Mesothelial cell of epicardium (in vitro differentiated cells): ENCODE results near the gene WDR72. TPM values are rescaled to one million over a fixed set of nuclear protein-coding genes. Genes with fewer than 3 reads are reported as not detected.

Source experiments
- DNase-seq, 2 experiments: peaks; one replicate each; pipeline ENCODE4 v3.0.0; 2021; ENCODE audit warnings: low spot score in 2 of 2; ENCODE audit not compliant: unreplicated experiment in 2 of 2
- H3K27ac Mint-ChIP-seq: 2 replicates; pipeline ENCODE4 v1.8.0; 2021; ENCODE audit warnings: mixed read lengths
- H3K27me3 Mint-ChIP-seq: 2 replicates; pipeline ENCODE4 v1.8.0; 2021; ENCODE audit warnings: low read depth, mixed read lengths
- H3K36me3 Mint-ChIP-seq: 2 replicates; pipeline ENCODE4 v1.8.0; 2021; ENCODE audit warnings: mixed read lengths
- H3K4me1 Mint-ChIP-seq: 2 replicates; pipeline ENCODE4 v1.8.0; 2021; ENCODE audit warnings: mixed read lengths
- H3K4me3 Mint-ChIP-seq: 2 replicates; pipeline ENCODE4 v1.8.0; 2021; ENCODE audit warnings: mild to moderate bottlenecking, moderate library complexity, mixed read lengths
- H3K9me3 Mint-ChIP-seq: 2 replicates; pipeline ENCODE4 v1.8.0; 2021; ENCODE audit warnings: mixed read lengths
- total RNA-seq: library from RNA; stranded (reverse); gene quantifications from 3 replicates; pipeline ENCODE4 v1.2.1, GENCODE V29; 2021
- TF ChIP-seq, protein P1 (sequence below): fragments of 200-600 bp; sonication (generic); IDR thresholded peaks from one replicate; pipeline ENCODE4 v1.5.0; 2021; ENCODE audit warnings: antibody characterized with exemption; ENCODE audit not compliant: unreplicated experiment

The WDR72 gene
- 0.25 to 0.45 TPM (median 0.31 TPM) in 3 replicates for total RNA-seq

DNA sequence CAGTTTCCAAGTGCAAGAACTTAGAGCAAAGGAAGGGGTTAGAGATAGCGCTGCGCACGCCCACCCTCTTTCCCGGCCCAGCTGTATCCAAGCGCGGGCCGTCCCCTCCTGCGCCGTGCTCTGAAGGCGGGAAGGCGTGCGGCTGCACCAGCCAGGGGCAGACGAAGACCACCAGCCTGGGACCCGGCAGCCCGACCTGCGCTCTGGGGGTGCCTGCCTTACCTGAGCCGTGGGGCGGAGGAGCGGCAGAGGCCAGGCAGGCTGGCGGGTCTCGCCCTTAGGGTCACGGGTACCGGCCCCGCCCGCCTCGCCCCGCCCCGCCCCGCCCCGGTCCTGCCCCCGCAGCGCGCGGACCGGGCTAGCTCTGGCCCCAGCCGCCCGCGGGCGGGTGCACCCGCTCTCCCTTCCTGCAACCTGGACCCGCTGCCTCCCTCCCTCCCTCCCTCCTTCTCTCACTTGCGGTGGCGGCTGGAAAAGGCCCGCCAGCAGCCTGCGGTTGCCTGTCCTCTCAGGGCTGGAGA, at the start of gene WDR72:
Gene WDR72, minus strand, starts transcription at position 253 of the 521 bp plus-strand sequence. CDS start 26,514 bp downstream, outside the sequence.
- Mint-ChIP-seq H3K27ac (no peak within 1 kb of the TSS), H3K4me3 (peak within 1 kb of the TSS; percentile 59), H3K9me3 (no peaks in the 10 kb centered on the region), H3K36me3 (no peaks in the 10 kb centered on the region), H3K27me3 (peaks cover 64% of the 10 kb centered on the region), H3K4me1 (peaks cover 8% of the 10 kb centered on the region)
- TF ChIP-seq, protein P1, sequence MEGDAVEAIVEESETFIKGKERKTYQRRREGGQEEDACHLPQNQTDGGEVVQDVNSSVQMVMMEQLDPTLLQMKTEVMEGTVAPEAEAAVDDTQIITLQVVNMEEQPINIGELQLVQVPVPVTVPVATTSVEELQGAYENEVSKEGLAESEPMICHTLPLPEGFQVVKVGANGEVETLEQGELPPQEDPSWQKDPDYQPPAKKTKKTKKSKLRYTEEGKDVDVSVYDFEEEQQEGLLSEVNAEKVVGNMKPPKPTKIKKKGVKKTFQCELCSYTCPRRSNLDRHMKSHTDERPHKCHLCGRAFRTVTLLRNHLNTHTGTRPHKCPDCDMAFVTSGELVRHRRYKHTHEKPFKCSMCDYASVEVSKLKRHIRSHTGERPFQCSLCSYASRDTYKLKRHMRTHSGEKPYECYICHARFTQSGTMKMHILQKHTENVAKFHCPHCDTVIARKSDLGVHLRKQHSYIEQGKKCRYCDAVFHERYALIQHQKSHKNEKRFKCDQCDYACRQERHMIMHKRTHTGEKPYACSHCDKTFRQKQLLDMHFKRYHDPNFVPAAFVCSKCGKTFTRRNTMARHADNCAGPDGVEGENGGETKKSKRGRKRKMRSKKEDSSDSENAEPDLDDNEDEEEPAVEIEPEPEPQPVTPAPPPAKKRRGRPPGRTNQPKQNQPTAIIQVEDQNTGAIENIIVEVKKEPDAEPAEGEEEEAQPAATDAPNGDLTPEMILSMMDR: no peak
- no peak for DNase-seq

DNA sequence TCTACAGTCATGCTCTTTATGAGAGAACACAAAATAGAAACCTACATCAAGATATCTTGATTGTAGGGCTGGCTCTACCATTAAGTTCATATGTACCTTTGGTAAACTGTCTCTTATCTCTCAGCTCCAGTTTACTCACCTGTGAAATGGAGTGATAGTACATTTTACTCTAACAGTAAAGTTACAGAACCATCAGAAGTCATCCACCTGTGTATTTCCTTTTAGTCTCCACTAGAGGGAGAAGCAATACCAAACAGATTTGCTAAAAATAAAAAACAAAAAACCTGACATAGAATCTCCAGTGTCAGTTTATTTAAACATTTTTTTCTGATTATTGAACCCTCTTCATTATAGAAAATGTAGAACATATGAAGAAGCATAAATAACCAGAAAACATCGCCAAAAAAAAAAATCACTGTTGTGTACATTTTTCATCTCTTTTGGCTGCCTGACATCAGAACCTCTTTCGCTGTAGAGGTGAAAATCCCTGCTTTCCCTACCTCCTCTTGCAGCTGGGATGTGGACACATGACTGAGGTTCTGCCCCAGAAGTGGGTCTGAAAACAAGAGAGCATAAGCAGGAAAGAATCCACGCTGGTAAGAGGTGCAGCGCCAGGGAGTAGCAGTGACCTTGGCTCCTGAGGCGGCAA, 48.7 kb upstream of the WDR72 start:
- TF ChIP-seq, protein P1: peak; percentile 87
- H3K4me1 Mint-ChIP-seq: peaks cover 29% of the 10 kb centered on the region
- H3K4me3 Mint-ChIP-seq: no peak overlapping the region
- DNase-seq: no peak
- H3K27me3 Mint-ChIP-seq: no peaks in the 10 kb centered on the region
- no peak overlapping the region for H3K27ac Mint-ChIP-seq
- no peaks in the 10 kb centered on the region for H3K36me3 Mint-ChIP-seq
- no peaks in the 10 kb centered on the region for H3K9me3 Mint-ChIP-seq

DNA sequence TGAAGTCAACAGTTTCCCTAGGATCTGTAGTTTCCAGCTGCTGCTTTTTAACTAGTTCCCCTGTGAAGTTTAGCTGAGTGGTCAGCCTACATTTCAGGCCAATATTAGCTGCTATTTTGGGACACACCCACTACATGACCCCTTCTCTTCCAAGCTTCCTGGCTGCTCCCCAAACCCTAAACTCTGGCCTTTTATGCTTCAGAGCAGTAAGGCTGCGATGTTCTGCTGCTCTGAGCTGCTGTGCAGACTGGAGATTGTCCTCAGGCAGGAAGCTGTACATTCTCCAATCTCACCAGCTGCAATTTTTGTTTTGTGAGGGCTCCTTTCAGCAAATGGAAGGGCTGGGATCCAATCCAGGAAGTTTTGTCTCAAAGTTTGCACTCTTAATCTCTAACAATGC, 48.0 kb upstream of the WDR72 start:
- peak overlapping the region; percentile 36 for H3K4me3 Mint-ChIP-seq
- DNase-seq: no peak
- H3K36me3 Mint-ChIP-seq: no peaks in the 10 kb centered on the region
- peak overlapping the region; percentile 79 for H3K27ac Mint-ChIP-seq
- H3K4me1 Mint-ChIP-seq: peaks cover 29% of the 10 kb centered on the region
- no peaks in the 10 kb centered on the region for H3K9me3 Mint-ChIP-seq
- TF ChIP-seq, protein P1: no peak
- no peaks in the 10 kb centered on the region for H3K27me3 Mint-ChIP-seq

DNA sequence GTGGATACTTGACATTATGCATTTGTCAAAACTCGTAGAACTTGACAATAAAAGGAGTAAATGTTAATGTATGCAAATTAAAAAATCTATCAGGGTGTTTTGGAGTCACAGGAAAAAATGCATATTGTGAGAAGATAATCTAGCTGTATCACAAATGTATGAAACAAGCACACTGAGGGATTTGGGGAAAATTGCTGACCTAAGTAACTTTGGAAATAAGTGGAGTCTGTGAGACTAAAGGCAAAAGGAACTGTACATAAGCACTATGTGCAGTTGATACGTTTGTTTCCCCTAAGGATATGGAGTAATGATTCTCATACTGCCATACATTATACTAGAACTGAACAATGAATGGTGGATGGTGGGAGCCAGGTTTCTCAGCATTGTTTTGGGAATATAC, 43.2 kb upstream of the WDR72 start:
- H3K4me3 Mint-ChIP-seq: no peak overlapping the region
- no peaks in the 10 kb centered on the region for H3K36me3 Mint-ChIP-seq
- no peak overlapping the region for H3K27ac Mint-ChIP-seq
- peaks cover 10% of the 10 kb centered on the region for H3K27me3 Mint-ChIP-seq
- TF ChIP-seq, protein P1: no peak
- DNase-seq: no peak
- H3K9me3 Mint-ChIP-seq: no peaks in the 10 kb centered on the region
- H3K4me1 Mint-ChIP-seq: peaks cover 5% of the 10 kb centered on the region

DNA sequence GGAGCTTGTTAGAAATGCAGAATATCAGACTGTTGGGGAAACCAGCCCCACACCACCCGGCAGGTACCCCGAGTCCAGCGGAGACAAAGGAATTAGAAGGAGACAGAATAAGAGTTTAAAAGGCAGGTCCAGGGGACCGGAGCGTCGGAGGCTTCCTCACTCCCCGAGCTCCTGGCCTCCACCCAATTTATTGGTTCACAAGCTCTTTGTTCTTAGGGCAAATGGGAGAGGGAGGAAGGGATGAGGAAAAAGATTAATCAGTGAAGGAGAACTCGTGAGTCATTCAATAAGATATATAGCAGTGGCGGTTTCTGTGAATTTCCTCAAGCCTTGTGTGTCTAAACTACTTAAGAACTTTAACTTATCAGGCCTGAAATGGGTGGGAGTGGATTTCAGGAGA, 32.1 kb upstream of the WDR72 start:
- H3K4me3 Mint-ChIP-seq: no peak overlapping the region

More for the DNA sequence above, 32.1 kb upstream of the WDR72 start:
- H3K27me3 Mint-ChIP-seq: peaks cover 24% of the 10 kb centered on the region
- peak overlapping the region; percentile 8 for H3K27ac Mint-ChIP-seq
- DNase-seq: no peak
- H3K36me3 Mint-ChIP-seq: no peaks in the 10 kb centered on the region
- peaks cover 5% of the 10 kb centered on the region for H3K4me1 Mint-ChIP-seq
- TF ChIP-seq, protein P1: no peak
- H3K9me3 Mint-ChIP-seq: no peaks in the 10 kb centered on the region
